Measurements from ENCODE around the gene SCAMP4. TPM values are rescaled to one million over a fixed set of nuclear protein-coding genes. Genes with fewer than 3 reads are reported as not detected.

The SCAMP4 gene
- total RNA-seq, 1 donor: 20.1 TPM

- H3K4me3 ChIP-seq (ENCODE audit: low read length): no peak overlapping the region
- H3K27me3 ChIP-seq (ENCODE audit: insufficient read depth, low read length): no peaks in the 10 kb centered on the region
- no peaks in the 10 kb centered on the region for H3K9me3 ChIP-seq (ENCODE audit: low read depth, low read length)
- H3K4me1 ChIP-seq (ENCODE audit: insufficient read depth, low read length): peaks cover 62% of the 10 kb centered on the region
Observed at GRCh38 chr19:1944088-1944915, 39.1 kb downstream of the SCAMP4 start.

GRCh38 chr19:1944916-1945561 lies 39.8 kb downstream of the SCAMP4 start:
- H3K27me3 ChIP-seq (ENCODE audit: insufficient read depth, low read length): no peaks in the 10 kb centered on the region
- no peak overlapping the region for H3K4me3 ChIP-seq (ENCODE audit: low read length)
- H3K4me1 ChIP-seq (ENCODE audit: insufficient read depth, low read length): peaks cover 57% of the 10 kb centered on the region
- no peaks in the 10 kb centered on the region for H3K9me3 ChIP-seq (ENCODE audit: low read depth, low read length)

GRCh38 chr19:1945899-1946298 lies 40.7 kb downstream of the SCAMP4 start:
- no peaks in the 10 kb centered on the region for H3K27me3 ChIP-seq (ENCODE audit: insufficient read depth, low read length)

GRCh38 chr19:1947651-1948209 lies 42.5 kb downstream of the SCAMP4 start:
- peaks cover 55% of the 10 kb centered on the region for H3K4me1 ChIP-seq (ENCODE audit: insufficient read depth, low read length)
- H3K27me3 ChIP-seq (ENCODE audit: insufficient read depth, low read length): no peaks in the 10 kb centered on the region
- no peak overlapping the region for H3K4me3 ChIP-seq (ENCODE audit: low read length)
- H3K9me3 ChIP-seq (ENCODE audit: low read depth, low read length): no peaks in the 10 kb centered on the region

More at GRCh38 chr19:1945899-1946298, 40.7 kb downstream of the SCAMP4 start:
- Histone ChIP-seq H3K4me1 (ENCODE audit: insufficient read depth, low read length) (peaks cover 53% of the 10 kb centered on the region), H3K4me3 (ENCODE audit: low read length) (no peak overlapping the region), H3K9me3 (ENCODE audit: low read depth, low read length) (no peaks in the 10 kb centered on the region)

- Histone ChIP-seq H3K4me1 (ENCODE audit: insufficient read depth, low read length) (peaks cover 38% of the 10 kb centered on the region), H3K4me3 (ENCODE audit: low read length) (no peak overlapping the region), H3K9me3 (ENCODE audit: low read depth, low read length) (no peaks in the 10 kb centered on the region), H3K27me3 (ENCODE audit: insufficient read depth, low read length) (no peaks in the 10 kb centered on the region)
Observed at GRCh38 chr19:1949304-1950101, 44.3 kb downstream of the SCAMP4 start.

GRCh38 chr19:1950640-1951039 lies 45.4 kb downstream of the SCAMP4 start:
- H3K4me3 ChIP-seq (ENCODE audit: low read length): no peak overlapping the region
- H3K4me1 ChIP-seq (ENCODE audit: insufficient read depth, low read length): peaks cover 31% of the 10 kb centered on the region
- no peaks in the 10 kb centered on the region for H3K9me3 ChIP-seq (ENCODE audit: low read depth, low read length)
- H3K27me3 ChIP-seq (ENCODE audit: insufficient read depth, low read length): no peaks in the 10 kb centered on the region

- H3K9me3 ChIP-seq (ENCODE audit: low read depth, low read length): no peaks in the 10 kb centered on the region
- no peak overlapping the region for H3K4me3 ChIP-seq (ENCODE audit: low read length)
- no peaks in the 10 kb centered on the region for H3K27me3 ChIP-seq (ENCODE audit: insufficient read depth, low read length)
- peaks cover 19% of the 10 kb centered on the region for H3K4me1 ChIP-seq (ENCODE audit: insufficient read depth, low read length)
Observed at GRCh38 chr19:1952635-1953034, 47.4 kb downstream of the SCAMP4 start.

- Histone ChIP-seq H3K4me1 (ENCODE audit: insufficient read depth, low read length) (peaks cover 15% of the 10 kb centered on the region), H3K9me3 (ENCODE audit: low read depth, low read length) (no peaks in the 10 kb centered on the region), H3K4me3 (ENCODE audit: low read length) (no peak overlapping the region), H3K27me3 (ENCODE audit: insufficient read depth, low read length) (no peaks in the 10 kb centered on the region)
Observed at GRCh38 chr19:1953037-1953436, 47.8 kb downstream of the SCAMP4 start.

GRCh38 chr19:1953441-1954094 lies 48.4 kb downstream of the SCAMP4 start:
- no peaks in the 10 kb centered on the region for H3K9me3 ChIP-seq (ENCODE audit: low read depth, low read length)
- no peak overlapping the region for H3K4me3 ChIP-seq (ENCODE audit: low read length)
- no peaks in the 10 kb centered on the region for H3K27me3 ChIP-seq (ENCODE audit: insufficient read depth, low read length)
- peaks cover 11% of the 10 kb centered on the region for H3K4me1 ChIP-seq (ENCODE audit: insufficient read depth, low read length)

GRCh38 chr19:1954532-1954933 lies 49.3 kb downstream of the SCAMP4 start:
- Histone ChIP-seq H3K4me1 (ENCODE audit: insufficient read depth, low read length) (peaks cover 3% of the 10 kb centered on the region), H3K9me3 (ENCODE audit: low read depth, low read length) (no peaks in the 10 kb centered on the region), H3K4me3 (ENCODE audit: low read length) (no peak overlapping the region), H3K27me3 (ENCODE audit: insufficient read depth, low read length) (no peaks in the 10 kb centered on the region)

- no peak overlapping the region for H3K4me3 ChIP-seq (ENCODE audit: low read length)
- peaks cover 3% of the 10 kb centered on the region for H3K4me1 ChIP-seq (ENCODE audit: insufficient read depth, low read length)
- no peaks in the 10 kb centered on the region for H3K9me3 ChIP-seq (ENCODE audit: low read depth, low read length)
- H3K27me3 ChIP-seq (ENCODE audit: insufficient read depth, low read length): no peaks in the 10 kb centered on the region
Observed at GRCh38 chr19:1955171-1956121, 50.2 kb downstream of the SCAMP4 start.

GRCh38 chr19:1956122-1956494 lies 50.9 kb downstream of the SCAMP4 start:
- H3K4me1 ChIP-seq (ENCODE audit: insufficient read depth, low read length): peaks cover 3% of the 10 kb centered on the region
- H3K9me3 ChIP-seq (ENCODE audit: low read depth, low read length): no peaks in the 10 kb centered on the region

GRCh38 chr19:1956868-1957492 lies 51.8 kb downstream of the SCAMP4 start:
- H3K4me3 ChIP-seq (ENCODE audit: low read length): no peak overlapping the region
- no peaks in the 10 kb centered on the region for H3K9me3 ChIP-seq (ENCODE audit: low read depth, low read length)
- no peaks in the 10 kb centered on the region for H3K27me3 ChIP-seq (ENCODE audit: insufficient read depth, low read length)
- H3K4me1 ChIP-seq (ENCODE audit: insufficient read depth, low read length): no peaks in the 10 kb centered on the region

More at GRCh38 chr19:1956122-1956494, 50.9 kb downstream of the SCAMP4 start:
- H3K4me3 ChIP-seq (ENCODE audit: low read length): no peak overlapping the region
- H3K27me3 ChIP-seq (ENCODE audit: insufficient read depth, low read length): no peaks in the 10 kb centered on the region

Data from mononuclear cell (primary cell).